Measurements from ENCODE around the gene KXD1. TPM values are rescaled to one million over a fixed set of nuclear protein-coding genes. Genes with fewer than 3 reads are reported as not detected.
A peak's percentile ranks its signal among the peaks of the same experiment; 100 is the strongest.
"Not testable (repeated sequence)": the region's sequence is repeated elsewhere in the genome, so short reads cannot be mapped to it uniquely, and the experiment has no call there.

Gene KXD1
- 97.2 TPM for total RNA-seq

- DNase-seq (ENCODE audit: low spot score) (peak; percentile 98), ATAC-seq (peak; percentile 98)
- intact Hi-C loops (cut with DNase I): no loop called here
These were observed at the start of gene KXD1 for GRCh38 chr19:18557411-18558201. Gene KXD1, plus strand, starts transcription at chr19:18557870. Its CDS starts 4,187 bp downstream, at chr19:18562057.

- DNase-seq (ENCODE audit: low spot score) (no peak), ATAC-seq (no peak)
- intact Hi-C loops (cut with DNase I): no loop called here
These were observed 49.1 kb upstream of the KXD1 start for GRCh38 chr19:18508585-18508984.

GRCh38 chr19:18510216-18510615 lies 47.5 kb upstream of the KXD1 start:
- no peak for DNase-seq (ENCODE audit: low spot score)
- no peak for ATAC-seq
- intact Hi-C loops (cut with DNase I): no loop called here

- DNase-seq (ENCODE audit: low spot score): no peak
- intact Hi-C loops (cut with DNase I): no loop called here
- peak; percentile 42 for ATAC-seq
These were observed 43.8 kb upstream of the KXD1 start for GRCh38 chr19:18513868-18514267.

GRCh38 chr19:18514800-18515682 lies 42.6 kb upstream of the KXD1 start:
- peak; percentile 65 for ATAC-seq
- intact Hi-C loops (cut with DNase I): no loop called here
- no peak for DNase-seq (ENCODE audit: low spot score)

- no peak for ATAC-seq
- no peak for DNase-seq (ENCODE audit: low spot score)
- intact Hi-C loops (cut with DNase I): no loop called here
These were observed 41.7 kb upstream of the KXD1 start for GRCh38 chr19:18515959-18516358.

GRCh38 chr19:18517606-18518005 lies 40.1 kb upstream of the KXD1 start:
- no peak for ATAC-seq
- intact Hi-C loops (cut with DNase I): no loop called here
- no peak for DNase-seq (ENCODE audit: low spot score)

- DNase-seq (ENCODE audit: low spot score): no peak
- ATAC-seq: no peak
- intact Hi-C loops (cut with DNase I): no loop called here
These were observed 39.0 kb upstream of the KXD1 start for GRCh38 chr19:18518639-18519038.

- DNase-seq (ENCODE audit: low spot score): no peak
- intact Hi-C loops (cut with DNase I): no loop called here
- no peak for ATAC-seq
These were observed 37.5 kb upstream of the KXD1 start for GRCh38 chr19:18519962-18520847.

- intact Hi-C loops (cut with DNase I): no loop called here
- DNase-seq (ENCODE audit: low spot score): peak; percentile 77
- no peak for ATAC-seq
These were observed 36.6 kb upstream of the KXD1 start for GRCh38 chr19:18520848-18521691.

- DNase-seq (ENCODE audit: low spot score) (no peak), ATAC-seq (no peak)
- intact Hi-C loops (cut with DNase I): no loop called here
These were observed 36.0 kb upstream of the KXD1 start, which contains the start of gene ELL for GRCh38 chr19:18521692-18522123. Gene ELL, minus strand, starts transcription at chr19:18522070. Its CDS starts 15 bp downstream, at chr19:18522055.

GRCh38 chr19:18522124-18522861 lies 35.4 kb upstream of the KXD1 start:
- intact Hi-C loops (cut with DNase I): no loop called here
- ATAC-seq (peak; percentile 96), DNase-seq (ENCODE audit: low spot score) (peak; percentile 100)

GRCh38 chr19:18522862-18523440 lies 34.7 kb upstream of the KXD1 start:
- intact Hi-C loops (cut with DNase I); DNase-seq (ENCODE audit: low spot score); ATAC-seq: not testable (repeated sequence)

GRCh38 chr19:18523841-18524240 lies 33.8 kb upstream of the KXD1 start:
- DNase-seq (ENCODE audit: low spot score) (no peak), ATAC-seq (no peak)
- intact Hi-C loops (cut with DNase I): no loop called here

GRCh38 chr19:18526316-18526715 lies 31.4 kb upstream of the KXD1 start:
- DNase-seq (ENCODE audit: low spot score) (no peak), ATAC-seq (no peak)
- intact Hi-C loops (cut with DNase I): no loop called here

- ATAC-seq (no peak), DNase-seq (ENCODE audit: low spot score) (no peak)
- intact Hi-C loops (cut with DNase I): no loop called here
These were observed 27.9 kb upstream of the KXD1 start for GRCh38 chr19:18529782-18530181.

GRCh38 chr19:18531485-18531884 lies 26.2 kb upstream of the KXD1 start:
- DNase-seq (ENCODE audit: low spot score) (no peak), ATAC-seq (no peak)
- intact Hi-C loops (cut with DNase I): no loop called here
